CD4-positive, alpha-beta T cell treated with Interleukin-15 for 1 hour (primary cell): Measurements from ENCODE around the gene ZNF22.
A peak's percentile ranks its signal among the peaks of the same experiment; 100 is the strongest.

Source experiments
- DNase-seq: peaks from one replicate; pipeline ENCODE4 v3.0.0-alpha.2; 2020

Gene ZNF22

DNA sequence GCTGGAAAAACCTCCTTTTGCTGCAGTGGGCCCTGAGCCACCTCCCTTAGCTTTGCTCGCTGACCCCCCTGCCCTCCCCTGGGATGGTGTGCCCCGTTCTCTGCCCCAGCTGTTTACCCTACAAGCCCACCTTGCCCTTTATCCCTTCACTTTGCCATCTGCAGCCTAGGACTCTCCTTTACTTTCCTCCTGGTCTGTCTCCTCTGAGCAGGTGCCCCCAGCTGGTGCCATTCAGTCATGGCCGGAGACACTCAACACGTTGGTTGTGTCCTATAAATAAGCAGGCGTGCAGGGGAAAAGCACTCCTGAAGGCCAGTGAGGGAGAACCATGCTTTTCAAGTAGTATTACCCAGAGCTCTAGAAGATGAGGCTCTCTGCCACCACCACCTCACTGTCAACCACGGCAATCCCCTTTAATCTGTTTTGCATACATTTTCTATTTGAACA lies 35.0 kb upstream of the ZNF22 start:
- DNase-seq, result peak; percentile 13

DNA sequence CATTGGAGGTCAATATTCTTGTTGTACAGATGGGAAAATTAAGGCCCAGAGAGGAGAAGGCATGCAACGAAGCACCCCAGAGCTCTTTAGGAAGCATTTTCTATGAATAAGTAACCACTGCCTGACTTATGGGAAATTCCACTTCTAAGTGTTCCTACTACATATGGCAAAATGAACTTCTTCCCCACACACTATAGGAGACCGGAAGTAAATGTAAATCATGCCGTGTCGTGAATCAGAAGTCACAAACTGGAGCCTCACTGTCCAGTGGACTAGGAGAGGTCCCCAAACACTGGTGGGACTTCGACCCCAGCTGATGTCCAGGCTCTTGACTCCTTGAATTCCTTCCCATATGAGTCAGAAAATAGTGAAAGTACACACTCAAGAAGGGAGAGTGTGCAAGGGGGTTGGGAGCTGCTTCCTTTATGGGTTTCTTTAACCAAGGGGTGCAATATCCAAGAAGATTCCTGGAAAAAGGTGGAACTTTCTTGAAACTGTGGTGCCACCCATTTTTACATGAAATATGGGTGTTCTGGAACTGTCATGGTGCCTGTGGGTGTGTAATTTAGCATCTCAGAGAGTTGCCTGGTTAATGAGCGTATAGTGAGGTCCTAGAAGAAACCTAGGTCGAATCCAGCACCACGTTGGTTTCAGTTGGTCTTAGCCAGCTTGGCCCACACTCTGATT lies 34.5 kb upstream of the ZNF22 start:
- peak; percentile 16 for DNase-seq

DNA sequence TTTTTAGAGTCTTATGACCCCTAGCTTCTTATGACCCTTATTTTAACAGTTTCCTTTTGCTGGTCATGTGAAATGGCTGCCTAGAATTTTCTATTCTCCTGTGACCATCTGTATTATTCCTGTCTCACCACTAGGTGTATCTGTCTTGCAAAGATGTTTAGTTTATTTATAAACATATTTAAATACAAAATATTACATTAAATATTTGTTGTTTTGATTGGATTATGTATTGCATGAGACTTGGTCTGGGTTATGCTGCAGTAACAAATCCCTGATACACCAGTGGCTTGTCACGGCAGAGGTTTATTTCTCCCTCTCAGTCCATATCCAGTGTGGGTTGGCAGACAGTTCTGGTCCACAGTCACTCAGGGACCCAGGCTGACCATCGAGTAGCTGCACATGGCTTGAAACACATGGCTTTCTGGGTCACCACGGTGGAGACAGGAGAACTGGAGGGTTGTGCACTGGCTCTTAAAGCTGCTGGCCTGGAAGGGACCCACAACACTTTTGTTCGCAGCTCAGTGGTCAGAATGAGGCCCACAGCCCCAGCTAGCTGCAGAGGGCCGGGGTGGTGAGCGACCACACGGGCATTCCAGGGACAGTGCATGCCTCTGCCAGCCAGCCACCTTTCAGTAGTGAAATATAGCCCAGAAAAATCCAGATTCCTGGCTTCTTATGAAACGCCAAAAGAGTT lies 33.8 kb upstream of the ZNF22 start:
- DNase-seq, result peak; percentile 8

DNA sequence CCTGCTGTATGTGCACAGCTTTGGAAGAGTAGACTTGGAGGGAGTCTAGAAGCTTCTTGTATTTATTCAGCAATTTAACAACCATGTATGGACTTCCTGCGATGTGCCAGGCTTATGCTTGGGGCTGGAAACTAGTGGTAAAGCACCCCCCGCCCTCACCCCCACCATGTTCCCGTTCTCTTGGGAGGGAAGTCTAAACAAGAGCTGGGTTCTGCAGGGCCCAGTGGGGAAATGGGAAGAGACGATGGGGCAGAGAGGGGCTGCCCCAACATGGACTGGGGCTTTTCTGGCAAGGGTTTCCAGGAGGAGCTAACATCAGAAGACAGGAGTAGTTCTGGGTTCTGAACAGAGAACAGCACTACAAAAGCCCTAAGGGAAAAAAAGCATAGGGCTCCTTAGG lies 33.1 kb upstream of the ZNF22 start:
- peak; percentile 20 for DNase-seq

DNA sequence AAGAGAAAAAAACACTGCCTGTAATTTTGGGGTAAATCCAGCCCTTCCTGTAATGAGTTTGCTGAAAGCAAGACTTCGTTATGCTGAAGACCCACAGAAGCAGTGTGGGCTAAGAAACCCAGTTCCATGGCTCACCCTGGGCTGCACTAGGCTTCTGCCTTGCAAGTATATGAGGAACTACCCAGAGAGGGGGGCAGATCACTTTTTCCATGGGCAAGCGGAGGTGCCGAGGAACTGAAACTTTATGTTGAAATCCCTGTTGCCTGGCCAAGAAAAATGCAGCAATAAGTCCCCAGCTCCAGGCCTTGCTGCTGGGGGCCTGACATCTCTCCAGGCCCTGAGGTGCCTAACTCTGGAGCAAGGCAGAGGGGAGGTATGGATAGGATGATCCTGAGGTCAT lies 32.6 kb upstream of the ZNF22 start:
- peak; percentile 69 for DNase-seq

DNA sequence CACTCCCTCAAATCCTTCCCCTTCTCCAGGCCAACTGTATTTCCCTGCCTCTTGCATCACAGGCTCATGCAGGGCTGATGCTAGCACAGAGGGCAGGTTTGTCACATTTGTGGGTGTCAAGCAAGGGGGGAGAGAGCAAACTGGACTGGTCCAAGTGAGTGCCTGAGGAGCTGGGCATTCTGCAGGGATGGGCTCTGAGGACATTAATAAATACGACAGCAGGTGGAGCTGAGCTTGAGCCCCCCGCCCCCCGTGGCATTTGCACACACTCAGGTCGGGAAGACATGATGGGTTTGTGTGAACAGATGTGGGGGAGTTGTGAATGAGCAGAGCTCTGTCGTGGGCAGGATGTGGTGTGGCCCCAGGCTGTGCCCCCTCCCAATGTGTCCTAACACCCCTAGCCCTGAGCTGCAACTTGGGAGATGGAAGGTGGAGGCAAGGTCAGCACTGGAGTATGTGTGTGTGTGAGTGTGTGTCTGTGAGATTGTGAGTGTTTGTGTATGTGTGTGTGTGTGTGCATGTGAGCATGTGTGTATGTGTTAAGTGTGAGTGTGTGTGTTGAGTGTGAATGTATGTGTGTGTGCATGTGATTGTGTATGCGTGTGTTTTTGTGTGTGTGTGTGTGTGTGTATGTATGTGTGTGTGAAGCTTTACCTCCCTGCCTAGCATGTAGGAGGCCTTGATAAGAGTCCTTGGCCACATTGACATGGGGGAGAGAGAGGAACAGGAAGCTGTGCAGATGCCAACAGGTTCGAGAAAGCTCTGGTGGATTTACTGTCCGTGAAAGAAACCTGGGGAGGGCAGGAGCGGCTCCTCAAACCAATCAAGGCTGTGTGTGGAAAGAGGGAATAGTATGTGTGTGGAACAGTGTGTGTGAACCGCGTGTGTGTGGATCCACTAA lies 32.0 kb upstream of the ZNF22 start:
- DNase-seq, result peak; percentile 27

DNA sequence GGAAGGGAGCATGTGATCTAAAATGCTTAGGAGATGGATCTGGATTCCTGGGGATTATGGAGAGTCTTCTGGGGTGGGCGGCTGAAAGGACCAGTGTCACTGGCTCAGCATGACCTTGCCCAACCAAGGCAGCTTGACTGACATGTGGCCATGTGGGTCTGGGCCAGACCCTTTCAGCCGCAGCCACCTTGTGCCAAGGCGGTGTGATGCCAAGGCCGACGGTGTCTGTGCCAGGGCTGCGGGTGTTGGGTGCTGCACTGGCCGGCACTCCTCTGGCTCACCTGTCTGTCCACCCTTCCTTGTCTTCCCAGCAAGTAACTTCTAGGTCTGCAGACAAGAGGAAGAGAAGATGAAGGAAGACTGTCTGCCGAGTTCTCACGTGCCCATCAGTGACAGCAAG lies 30.9 kb upstream of the ZNF22 start:
- DNase-seq, result peak; percentile 6

DNA sequence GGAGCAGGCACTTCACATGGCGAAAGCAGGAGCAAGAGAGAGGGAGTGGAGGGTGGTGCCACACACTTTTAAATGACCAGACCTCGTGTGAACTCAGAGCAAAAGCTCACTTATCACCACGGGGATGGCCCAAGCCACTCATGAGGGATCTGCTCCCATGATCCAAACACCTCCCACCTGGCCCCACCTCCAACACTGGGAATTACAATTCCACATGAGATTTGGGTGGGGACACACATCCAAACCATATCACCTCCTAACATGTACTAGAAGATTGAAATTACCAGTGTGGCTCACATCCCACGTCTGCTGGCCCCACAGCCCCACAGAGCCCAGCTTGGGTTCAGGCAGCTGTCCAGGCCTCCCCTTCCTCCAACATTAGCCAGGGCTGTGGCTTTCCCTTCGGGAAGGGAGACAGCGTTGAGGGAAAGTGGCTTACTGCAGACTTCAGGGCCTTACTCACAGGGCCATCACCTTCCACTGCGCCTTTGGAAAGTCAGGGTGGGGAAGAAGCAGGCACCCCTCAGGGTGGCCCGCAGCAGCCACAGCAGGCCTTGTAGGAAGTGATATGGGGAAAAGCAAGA lies 29.8 kb upstream of the ZNF22 start:
- no peak for DNase-seq

DNA sequence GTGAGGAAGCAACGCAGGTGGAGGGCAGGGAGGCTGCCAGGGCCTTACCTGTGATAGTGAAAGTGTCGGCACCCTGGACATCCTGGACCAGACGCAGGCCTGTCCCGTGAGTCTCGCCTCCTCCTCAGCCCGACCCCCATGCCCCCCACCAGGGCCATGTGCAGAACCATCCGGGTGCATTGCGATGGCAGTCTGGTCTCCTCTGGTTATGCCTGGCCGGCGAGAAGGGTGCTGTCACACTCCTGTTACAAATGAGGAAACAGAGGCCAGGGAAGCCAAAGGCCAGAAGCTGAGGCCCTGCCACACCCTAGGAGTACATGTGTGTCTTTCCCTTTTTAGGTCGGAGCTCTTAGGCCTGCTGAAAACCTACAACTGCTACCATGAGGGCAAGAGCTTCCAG lies 29.3 kb upstream of the ZNF22 start:
- no peak for DNase-seq

DNA sequence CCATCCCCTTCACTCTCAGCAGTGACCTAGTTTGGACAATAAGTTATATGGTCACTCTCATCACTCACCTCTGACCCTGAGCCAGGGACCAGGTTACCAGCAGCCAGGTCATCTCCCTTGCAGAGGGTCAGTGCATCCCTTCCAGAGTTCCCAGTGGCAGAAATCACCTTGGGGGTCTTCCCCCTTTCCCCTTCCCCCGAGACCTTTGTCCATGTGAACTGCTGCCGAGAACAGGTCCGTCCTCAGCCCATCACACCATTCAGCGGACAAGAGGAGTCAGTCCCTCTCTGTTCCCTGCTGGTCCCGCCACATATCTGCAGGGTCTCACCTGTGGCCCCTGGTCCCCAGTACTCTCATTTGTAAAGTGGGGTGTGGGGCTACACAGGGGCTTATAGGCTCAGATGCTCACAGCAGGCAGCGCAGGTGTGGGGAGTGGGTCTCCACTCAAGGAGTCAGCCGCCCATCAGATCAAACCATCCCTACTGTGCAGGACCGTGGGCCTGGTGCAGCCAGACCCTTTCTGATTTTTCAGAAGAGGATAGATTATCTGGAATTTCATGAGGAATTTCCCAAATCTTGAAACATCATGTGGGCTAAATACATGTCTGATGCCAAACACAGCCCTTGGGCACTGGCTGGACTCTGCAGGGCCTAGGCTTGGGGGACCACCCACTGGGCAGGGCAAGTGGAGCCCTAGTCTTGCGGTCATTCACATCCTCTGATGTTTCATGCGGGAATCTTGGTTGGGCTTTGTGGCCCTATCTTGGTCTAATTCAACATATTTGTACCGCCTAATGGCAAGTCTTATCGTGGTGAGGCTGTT lies 28.6 kb upstream of the ZNF22 start:
- DNase-seq, result no peak

DNA sequence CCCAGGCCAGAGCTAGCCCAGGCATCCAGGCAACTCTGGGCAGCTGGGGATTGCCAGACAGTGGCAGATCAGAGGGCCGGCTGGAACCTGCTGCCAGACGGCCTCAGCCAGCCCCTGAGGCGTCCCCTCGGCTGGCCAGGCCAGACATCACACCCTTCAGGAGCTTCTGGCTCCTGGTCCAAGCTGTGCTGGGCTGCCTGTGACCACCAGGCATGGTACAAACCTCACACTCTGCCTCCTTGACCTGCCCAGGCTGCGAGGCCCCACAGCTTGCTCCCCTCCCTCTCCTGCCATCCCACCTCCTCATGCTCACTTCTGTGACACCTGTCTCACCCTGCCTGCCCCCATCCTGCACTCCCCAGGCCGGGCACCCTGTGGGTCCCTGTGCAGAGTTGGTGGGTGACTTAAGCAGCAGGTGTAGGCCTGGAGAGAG lies 27.8 kb upstream of the ZNF22 start:
- no peak for DNase-seq

DNA sequence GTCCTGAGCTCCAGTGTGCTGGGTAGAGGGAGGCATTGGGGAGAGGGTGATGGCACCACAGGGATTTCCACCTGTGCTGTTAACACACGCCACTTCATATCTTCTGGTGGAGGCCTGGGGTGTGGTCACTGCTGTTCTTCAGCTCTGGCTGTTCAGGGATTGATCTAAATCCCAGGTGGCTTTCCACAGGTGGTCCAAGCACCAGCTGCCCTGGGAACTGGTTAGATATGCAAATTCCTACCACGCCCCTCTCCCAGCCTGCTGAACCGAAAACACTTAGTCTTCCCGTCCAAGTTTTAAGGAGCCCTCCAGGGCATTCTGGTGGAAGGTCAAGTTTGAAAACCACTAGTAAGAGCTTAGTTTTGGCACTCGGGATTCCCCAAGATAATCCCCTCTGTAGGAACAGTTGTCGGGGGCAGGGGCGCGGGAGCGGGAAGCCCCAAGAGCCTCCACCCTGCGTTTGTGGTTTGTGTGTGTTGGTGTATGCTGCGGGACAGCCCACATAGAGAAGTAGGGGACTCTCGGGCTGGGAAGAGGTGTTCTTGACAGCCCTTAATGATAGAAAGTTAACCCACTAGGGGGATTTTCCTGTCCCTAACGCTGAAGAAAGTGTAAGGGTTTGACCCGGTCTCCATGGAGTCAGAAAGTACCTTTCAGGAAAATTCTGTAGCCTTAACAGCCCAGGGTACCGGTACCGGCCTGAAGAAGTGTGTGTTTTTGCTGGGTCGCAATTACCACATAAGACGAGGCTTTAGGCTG lies 27.2 kb upstream of the ZNF22 start:
- no peak for DNase-seq

DNA sequence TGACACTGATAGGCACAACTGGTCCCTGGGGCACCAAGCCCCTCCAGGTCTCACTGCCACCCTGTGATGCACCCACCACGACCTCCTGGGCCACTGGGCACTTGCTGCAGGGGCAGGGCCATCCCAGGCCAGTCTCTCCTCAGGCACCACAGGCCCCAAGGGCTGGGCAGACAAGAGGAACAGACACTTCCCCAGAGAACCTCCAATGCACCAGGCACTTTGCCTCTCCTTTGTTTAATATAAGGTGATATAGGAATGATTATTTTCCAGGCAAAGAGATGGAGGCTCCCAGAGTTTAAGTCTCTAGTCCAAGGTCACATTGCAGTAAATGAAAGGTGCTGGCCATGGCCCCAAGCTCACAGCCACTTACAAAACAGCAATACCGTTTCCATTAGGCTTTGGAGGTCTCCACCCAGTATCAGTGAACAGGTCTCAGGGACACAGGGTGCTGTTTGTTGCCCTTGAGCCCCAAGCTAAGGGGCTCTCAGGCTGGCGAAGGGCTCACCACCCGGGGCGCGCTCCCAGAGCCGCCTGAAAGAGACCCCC lies 26.6 kb upstream of the ZNF22 start:
- no peak for DNase-seq

DNA sequence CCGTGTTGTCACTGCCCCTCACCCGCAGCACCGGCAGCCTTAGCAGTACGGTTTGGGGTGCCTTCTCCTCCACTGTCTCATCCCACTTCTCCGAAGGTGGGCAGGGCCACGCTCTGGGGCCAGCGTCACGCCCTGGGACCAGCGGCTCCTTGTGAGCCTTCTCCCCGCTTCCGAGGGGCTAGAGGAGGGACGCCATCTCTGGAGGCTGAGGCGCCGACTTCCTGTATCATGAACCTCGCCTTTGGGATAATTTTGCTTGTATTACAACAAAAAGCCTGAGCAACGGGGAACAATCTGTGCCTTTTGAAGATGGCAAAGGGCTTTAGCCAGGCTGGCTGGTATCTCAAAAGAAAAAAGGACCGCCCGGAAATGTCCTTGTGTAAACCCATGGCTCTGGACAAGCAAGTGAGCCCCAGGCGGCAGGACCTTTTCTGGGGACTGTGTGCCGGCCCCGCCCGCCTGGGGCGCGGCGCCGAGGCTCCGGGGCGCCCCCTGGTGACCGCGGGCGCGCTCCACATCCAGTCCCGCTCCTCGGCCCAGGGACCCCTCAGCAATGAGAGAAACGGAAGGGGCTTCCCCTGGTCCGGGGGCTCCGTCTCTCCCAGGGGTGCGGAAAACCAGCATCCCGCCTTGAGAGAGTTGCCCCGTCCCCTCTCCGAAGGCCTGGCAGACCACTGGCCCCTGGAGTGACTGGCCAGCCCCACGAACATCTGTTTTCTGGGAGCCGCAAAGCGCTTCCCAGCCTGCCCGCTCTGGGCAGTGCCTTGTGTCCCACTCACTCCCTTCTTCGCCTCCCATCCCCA lies 25.9 kb upstream of the ZNF22 start:
- peak; percentile 68 for DNase-seq

DNA sequence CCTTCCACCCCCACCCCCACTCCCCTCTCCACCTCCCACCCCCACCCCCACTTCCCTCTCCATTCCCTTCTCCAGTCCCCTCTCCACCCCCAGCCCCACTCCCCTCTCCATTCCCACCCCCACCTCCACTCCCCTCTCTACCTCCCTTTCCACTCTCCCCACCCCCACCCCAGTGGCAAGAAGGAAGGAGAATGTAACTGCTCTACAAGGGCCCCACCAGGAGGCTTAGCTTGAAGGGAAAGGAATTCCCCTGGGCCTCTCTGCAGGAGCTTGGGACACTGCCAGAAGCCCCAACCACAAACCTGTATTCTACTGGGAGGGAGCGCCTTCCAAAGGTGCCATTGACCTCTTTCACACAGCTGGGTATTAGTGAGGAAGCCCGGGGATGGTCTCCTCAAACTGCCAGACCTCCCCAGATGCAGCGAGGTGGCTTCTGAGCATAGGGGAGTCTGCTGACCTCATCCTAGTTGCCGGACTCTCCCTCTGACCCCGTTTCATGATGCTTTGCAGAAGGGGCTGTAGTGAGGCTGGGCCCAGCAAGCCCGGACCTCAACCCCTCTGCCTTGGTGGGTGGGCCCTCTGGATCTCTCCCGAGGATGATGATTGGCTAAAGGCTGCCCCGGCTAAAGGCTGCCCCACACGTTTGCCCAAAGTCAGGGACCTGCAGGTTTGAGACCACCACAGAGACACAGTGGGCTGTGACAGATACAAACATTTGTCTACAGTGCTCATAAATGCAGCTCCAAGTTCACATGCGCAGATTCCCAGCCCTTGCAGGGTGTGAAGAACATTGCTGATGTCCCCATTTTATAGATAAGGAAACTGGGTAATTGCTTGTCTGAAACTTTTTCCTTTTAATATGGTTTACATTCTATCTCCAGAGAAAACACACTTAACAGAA lies 25.0 kb upstream of the ZNF22 start:
- DNase-seq, result no peak

DNA sequence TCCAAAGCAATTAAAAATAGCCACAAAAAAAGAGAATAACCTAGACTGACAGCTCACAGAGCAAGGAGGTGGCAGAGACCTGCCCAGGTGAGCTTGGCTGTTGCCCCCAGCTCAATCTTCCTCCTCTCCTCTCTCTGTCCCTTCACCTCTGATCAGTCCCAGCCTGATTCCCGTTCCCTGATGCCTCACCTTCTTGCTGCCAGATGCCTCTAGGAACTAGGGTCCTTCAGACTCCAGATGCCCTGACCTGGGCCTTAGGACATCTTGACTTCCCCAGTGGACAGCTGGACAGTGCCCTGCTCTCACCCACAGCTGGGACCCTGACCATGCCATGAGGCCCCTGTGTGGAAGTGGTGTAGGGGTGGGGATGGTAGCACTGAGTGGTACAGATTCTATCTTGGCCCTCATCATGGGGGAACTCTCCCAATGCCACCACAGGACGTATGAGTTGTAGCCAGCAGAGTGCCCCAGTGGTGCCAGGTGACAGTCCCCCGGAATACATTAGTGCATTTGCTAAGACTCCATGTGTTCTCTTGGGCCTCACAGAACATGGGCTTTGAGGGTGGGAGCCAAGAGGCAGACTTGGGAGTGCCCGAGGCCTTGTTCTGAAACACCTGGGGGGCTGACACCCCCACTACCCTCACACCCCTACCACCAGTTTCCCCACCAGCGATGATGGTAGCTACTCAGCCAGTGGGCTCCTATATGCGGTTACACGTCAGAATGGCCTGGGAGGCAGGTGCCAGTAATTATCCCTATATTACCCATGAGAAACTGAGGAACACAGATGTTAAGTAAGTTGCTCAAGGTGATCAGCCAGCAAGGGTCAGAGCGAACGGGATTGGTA lies 24.1 kb upstream of the ZNF22 start:
- DNase-seq, result peak; percentile 6

DNA sequence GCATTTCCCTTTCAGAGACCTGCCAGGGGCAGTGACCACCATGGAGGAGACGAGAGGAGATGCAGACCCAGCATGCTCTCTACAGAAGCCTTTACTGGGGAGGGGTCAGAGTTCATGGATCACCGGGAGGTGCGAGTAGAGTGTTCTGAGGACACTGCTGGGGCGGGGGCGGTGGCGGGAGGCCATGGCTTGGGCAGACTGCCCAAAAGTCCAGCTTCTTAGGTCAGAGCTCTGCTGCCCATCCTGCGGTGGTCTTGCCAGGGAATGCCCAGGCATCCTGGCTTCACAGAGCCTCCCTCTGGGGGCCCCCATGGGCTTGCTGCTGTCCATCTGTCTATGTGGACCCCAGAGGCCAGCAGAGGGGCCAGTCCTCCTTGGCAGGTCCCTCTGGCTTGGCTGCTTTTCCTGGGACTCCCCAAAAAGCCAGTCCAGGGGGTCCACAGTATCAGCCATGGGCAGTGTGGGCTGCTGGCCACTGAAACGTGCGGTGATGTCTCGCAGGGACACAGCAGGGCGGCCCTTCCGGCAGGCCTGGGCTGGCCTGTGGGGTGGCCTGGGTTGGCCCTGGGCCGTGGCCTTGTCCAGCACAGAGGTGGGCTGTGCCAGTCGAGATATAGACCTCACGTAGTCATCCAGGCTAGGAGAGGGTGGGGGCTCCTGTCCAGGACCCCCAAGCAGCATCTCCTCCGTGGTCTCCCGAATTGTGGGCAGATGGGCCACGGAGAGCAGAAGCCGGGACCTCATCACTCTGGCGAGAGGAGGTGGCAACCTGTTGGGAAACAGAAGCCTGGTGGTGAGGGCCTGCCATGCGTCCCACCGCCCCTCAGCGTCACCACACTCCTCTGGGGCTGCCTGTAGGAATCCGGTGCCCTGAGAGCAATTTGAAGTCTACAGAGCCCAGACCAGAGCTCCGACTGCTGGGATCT lies 23.2 kb upstream of the ZNF22 start:
- DNase-seq, result peak; percentile 9
